Measurements from ENCODE around the gene ASB6.

The ASB6 gene

DNA sequence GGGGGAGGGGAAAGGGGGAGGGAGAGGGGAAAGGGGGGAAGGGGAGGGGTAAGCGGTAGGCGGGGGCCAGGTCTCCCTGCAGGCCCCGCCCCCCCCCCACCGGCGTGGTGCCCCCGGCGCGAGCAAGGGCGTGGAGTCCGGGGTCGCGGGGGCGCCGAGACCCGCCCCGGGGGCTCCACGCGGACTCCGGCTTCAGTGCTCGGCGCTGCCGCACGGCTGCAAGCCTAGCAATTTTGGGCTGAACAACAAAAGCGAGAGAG is 31.8 kb downstream of the ASB6 start:
- H3K4me1 ChIP-seq (ENCODE audit: insufficient read depth, low read length, poor library complexity, severe bottlenecking) = peaks cover 14% of the 10 kb centered on the region
- no peaks in the 10 kb centered on the region for H4K20me1 ChIP-seq (ENCODE audit: insufficient read depth, low read length, poor library complexity, severe bottlenecking)
- no peaks in the 10 kb centered on the region for H3F3A ChIP-seq (ENCODE audit: low read depth)
- no peaks in the 10 kb centered on the region for H3K79me2 ChIP-seq (ENCODE audit: insufficient read depth, low read length)
- no peaks in the 10 kb centered on the region for H3K9me3 ChIP-seq (ENCODE audit: insufficient read depth, low read depth, low read length)
- H3K9me2 ChIP-seq (replicated peaks; ENCODE audit: low read depth, low read length) = no peaks in the 10 kb centered on the region
- H3K4me3 ChIP-seq (ENCODE audit: low read length, poor library complexity, severe bottlenecking) = peak overlapping the region; percentile 72
- no peaks in the 10 kb centered on the region for H3K36me3 ChIP-seq (ENCODE audit: insufficient read depth, low read length)
- H3K27me3 ChIP-seq (ENCODE audit: insufficient read depth, low read length, poor library complexity, severe bottlenecking) = no peaks in the 10 kb centered on the region
- H2AFZ ChIP-seq (ENCODE audit: low read length) = no peak overlapping the region; the same call in 1 of the 2 replicates
- peak overlapping the region; percentile 84 for H3K4me2 ChIP-seq (ENCODE audit: low read depth, low read length, poor library complexity, severe bottlenecking)
- H3K9ac ChIP-seq (ENCODE audit: low read depth, low read length, poor library complexity, severe bottlenecking) = peak overlapping the region; percentile 65
- TF ChIP-seq, protein P1, sequence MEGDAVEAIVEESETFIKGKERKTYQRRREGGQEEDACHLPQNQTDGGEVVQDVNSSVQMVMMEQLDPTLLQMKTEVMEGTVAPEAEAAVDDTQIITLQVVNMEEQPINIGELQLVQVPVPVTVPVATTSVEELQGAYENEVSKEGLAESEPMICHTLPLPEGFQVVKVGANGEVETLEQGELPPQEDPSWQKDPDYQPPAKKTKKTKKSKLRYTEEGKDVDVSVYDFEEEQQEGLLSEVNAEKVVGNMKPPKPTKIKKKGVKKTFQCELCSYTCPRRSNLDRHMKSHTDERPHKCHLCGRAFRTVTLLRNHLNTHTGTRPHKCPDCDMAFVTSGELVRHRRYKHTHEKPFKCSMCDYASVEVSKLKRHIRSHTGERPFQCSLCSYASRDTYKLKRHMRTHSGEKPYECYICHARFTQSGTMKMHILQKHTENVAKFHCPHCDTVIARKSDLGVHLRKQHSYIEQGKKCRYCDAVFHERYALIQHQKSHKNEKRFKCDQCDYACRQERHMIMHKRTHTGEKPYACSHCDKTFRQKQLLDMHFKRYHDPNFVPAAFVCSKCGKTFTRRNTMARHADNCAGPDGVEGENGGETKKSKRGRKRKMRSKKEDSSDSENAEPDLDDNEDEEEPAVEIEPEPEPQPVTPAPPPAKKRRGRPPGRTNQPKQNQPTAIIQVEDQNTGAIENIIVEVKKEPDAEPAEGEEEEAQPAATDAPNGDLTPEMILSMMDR (conservative IDR thresholded peaks at IDR 0.05; ENCODE audit: low read length) = no peak
- no peak for TF ChIP-seq EZH2phosphoT487 (IDR thresholded peaks at IDR 0.05; ENCODE audit: borderline replicate concordance)

DNA sequence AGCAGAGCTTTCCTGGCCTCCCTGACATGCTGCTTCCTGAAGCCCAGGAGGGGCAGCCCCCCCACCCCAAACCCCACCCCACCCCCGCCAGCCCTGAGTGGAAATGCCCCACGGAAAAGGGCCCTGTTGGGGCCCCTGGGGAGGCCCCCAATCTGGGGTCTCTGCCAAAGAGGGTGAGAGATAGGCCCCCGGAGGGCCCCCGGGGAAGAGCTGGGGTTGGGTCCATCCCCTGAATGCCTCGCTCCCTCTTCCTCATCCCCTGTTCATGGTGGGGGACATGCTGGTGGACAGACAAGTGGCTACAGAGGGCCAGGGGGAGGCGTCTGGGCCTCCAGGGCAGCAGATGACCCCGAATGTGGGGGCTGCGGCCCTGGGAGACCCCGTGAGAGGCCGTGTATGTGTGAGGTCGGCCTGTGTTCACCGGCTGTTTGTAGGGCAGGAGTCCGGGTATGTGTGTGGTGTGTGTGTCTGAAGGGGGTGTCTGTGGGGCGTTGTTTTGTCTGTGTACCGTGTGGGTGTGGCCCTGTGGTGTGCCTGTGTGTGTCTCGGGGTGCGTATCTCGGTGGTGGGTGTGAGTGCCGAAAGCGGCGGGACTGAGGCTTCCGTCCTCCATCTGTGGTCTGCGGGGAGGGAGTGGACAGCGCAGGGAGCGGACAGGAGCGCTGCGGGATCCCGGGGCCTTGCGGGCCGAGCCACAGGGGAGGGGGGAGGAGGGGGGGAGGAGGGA is 32.3 kb downstream of the ASB6 start:
- H3K79me2 ChIP-seq (ENCODE audit: insufficient read depth, low read length) = no peaks in the 10 kb centered on the region
- no peaks in the 10 kb centered on the region for H3K9me2 ChIP-seq (replicated peaks; ENCODE audit: low read depth, low read length)
- H3K4me2 ChIP-seq (ENCODE audit: low read depth, low read length, poor library complexity, severe bottlenecking) = no peak overlapping the region
- H3K9me3 ChIP-seq (ENCODE audit: insufficient read depth, low read depth, low read length) = no peaks in the 10 kb centered on the region
- TF ChIP-seq EZH2phosphoT487 (IDR thresholded peaks at IDR 0.05; ENCODE audit: borderline replicate concordance) = no peak
- TF ChIP-seq, protein P1 (conservative IDR thresholded peaks at IDR 0.05; ENCODE audit: low read length) = no peak
- no peak overlapping the region for H3K4me3 ChIP-seq (ENCODE audit: low read length, poor library complexity, severe bottlenecking)
- H3K36me3 ChIP-seq (ENCODE audit: insufficient read depth, low read length) = no peaks in the 10 kb centered on the region
- H3K27me3 ChIP-seq (ENCODE audit: insufficient read depth, low read length, poor library complexity, severe bottlenecking) = no peaks in the 10 kb centered on the region
- no peaks in the 10 kb centered on the region for H3F3A ChIP-seq (ENCODE audit: low read depth)
- H4K20me1 ChIP-seq (ENCODE audit: insufficient read depth, low read length, poor library complexity, severe bottlenecking) = no peaks in the 10 kb centered on the region
- H3K9ac ChIP-seq (ENCODE audit: low read depth, low read length, poor library complexity, severe bottlenecking) = no peak overlapping the region
- H3K4me1 ChIP-seq (ENCODE audit: insufficient read depth, low read length, poor library complexity, severe bottlenecking) = peaks cover 17% of the 10 kb centered on the region
- no peak overlapping the region for H2AFZ ChIP-seq (ENCODE audit: low read length)

DNA sequence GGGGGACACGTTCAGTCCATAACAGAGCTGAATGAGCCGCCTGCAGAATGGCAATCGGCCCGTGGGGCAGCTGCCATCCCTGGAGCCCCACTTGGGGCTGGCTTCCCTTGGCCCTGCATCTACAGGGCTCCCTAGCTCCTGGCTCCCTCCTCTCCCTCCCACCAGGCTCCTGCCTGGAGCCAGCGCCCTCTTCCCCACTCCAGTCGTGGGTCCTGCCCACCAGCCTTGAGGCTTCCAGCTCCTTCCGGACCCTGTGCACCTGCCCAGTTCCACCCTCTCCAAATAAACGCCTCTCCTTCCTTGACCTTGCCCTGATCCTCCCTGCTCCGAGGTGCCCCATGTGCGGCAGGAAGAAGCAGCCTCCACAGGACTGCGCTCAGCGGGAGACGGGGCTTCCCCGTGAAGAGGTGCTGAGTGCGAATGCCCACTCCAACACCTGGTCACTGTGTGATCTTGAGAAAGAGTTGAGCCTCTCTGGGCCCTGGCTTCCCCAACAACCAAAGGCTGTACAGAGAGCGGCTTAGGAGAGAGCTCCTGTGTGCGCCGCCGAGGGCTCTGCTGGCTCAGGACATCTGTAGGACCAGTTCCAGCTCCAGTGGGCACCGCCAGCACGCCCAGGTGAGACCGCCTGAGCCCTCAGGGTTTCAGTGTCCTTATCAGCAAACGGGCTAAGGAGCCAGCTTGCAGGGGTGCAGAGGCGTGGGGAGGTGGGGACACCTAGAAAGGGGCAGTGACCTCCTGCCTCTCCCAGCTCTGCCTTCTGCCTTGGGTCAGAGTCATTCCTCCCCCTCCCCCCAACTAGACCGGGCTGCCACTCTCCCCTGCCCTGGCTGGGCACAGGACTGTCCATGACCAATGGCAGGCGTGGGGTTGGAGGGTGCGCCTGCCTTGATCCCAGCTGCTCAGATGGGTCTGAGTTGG is 33.1 kb downstream of the ASB6 start:
- no peak overlapping the region for H3K4me2 ChIP-seq (ENCODE audit: low read depth, low read length, poor library complexity, severe bottlenecking)
- H3K79me2 ChIP-seq (ENCODE audit: insufficient read depth, low read length) = no peaks in the 10 kb centered on the region
- TF ChIP-seq EZH2phosphoT487 (IDR thresholded peaks at IDR 0.05; ENCODE audit: borderline replicate concordance) = no peak
- TF ChIP-seq, protein P1 (conservative IDR thresholded peaks at IDR 0.05; ENCODE audit: low read length) = no peak
- no peaks in the 10 kb centered on the region for H3F3A ChIP-seq (ENCODE audit: low read depth)
- no peaks in the 10 kb centered on the region for H3K36me3 ChIP-seq (ENCODE audit: insufficient read depth, low read length)
- no peak overlapping the region for H3K9ac ChIP-seq (ENCODE audit: low read depth, low read length, poor library complexity, severe bottlenecking)
- no peaks in the 10 kb centered on the region for H3K27me3 ChIP-seq (ENCODE audit: insufficient read depth, low read length, poor library complexity, severe bottlenecking)
- no peaks in the 10 kb centered on the region for H3K9me2 ChIP-seq (replicated peaks; ENCODE audit: low read depth, low read length)
- no peaks in the 10 kb centered on the region for H3K9me3 ChIP-seq (ENCODE audit: insufficient read depth, low read depth, low read length)
- H4K20me1 ChIP-seq (ENCODE audit: insufficient read depth, low read length, poor library complexity, severe bottlenecking) = no peaks in the 10 kb centered on the region
- H3K4me3 ChIP-seq (ENCODE audit: low read length, poor library complexity, severe bottlenecking) = no peak overlapping the region
- H2AFZ ChIP-seq (ENCODE audit: low read length) = no peak overlapping the region
- peaks cover 24% of the 10 kb centered on the region for H3K4me1 ChIP-seq (ENCODE audit: insufficient read depth, low read length, poor library complexity, severe bottlenecking)

All from Loucy (cell line).